GM12872 (cell line): ENCODE measurements around the gene GNG2.

ENCODE experiments used
- CTCF ChIP-seq: IDR thresholded peaks from 3 replicates; pipeline ENCODE4 v1.5.1; 2011; ENCODE audit warnings: low read depth, mild to moderate bottlenecking, low read length, moderate library complexity; ENCODE audit not compliant: insufficient read depth

The GNG2 gene

GRCh38 chr14:51979088-51979709, 118.8 kb downstream of the GNG2 start:
- peak; percentile 88 for TF ChIP-seq CTCF

GRCh38 chr14:51981218-51981854, 120.9 kb downstream of the GNG2 start:
- no peak for TF ChIP-seq CTCF

GRCh38 chr14:51988221-51988620, 127.8 kb downstream of the GNG2 start:
- TF ChIP-seq CTCF, result no peak

- no peak for TF ChIP-seq CTCF
Observed at GRCh38 chr14:51989293-51990234, 129.2 kb downstream of the GNG2 start, which contains the start of gene RTRAF. TSS of gene RTRAF (plus strand) at chr14:51989546. CDS start at chr14:51989640, 94 bp downstream.

- no peak for TF ChIP-seq CTCF
Observed at GRCh38 chr14:51990488-51990887, 130.1 kb downstream of the GNG2 start.

- TF ChIP-seq CTCF, result no peak
Observed at GRCh38 chr14:51993285-51993920, 133.0 kb downstream of the GNG2 start.
